ENCODE data around the gene CD177.
"Not testable (repeated sequence)": the region's sequence is repeated elsewhere in the genome, so short reads cannot be mapped to it uniquely, and the experiment has no call there.

CD177 gene

DNA sequence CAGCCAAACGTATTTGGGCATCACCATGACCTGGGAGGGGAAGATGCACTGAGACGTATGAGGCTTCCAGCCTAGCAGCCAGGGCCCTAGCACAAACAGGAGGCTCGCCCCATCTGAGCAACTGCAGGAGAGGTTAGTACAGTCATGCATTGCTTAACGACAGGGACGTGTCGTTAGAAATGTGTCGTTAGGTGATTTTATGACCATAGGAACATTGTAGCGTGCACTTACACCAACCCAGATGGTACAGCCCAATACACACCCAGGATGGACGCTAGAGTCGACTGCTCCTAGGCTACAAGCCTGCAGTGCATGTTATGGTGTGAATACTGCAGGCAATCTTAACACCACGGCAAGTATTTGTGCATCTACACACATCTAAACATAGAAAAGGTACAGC lies 9.3 kb downstream of the CD177 start:
- TF ChIP-seq ZFX (IDR thresholded peaks at IDR 0.05; ENCODE audit: borderline replicate concordance), result no peak
- TF ChIP-seq, protein P1, sequence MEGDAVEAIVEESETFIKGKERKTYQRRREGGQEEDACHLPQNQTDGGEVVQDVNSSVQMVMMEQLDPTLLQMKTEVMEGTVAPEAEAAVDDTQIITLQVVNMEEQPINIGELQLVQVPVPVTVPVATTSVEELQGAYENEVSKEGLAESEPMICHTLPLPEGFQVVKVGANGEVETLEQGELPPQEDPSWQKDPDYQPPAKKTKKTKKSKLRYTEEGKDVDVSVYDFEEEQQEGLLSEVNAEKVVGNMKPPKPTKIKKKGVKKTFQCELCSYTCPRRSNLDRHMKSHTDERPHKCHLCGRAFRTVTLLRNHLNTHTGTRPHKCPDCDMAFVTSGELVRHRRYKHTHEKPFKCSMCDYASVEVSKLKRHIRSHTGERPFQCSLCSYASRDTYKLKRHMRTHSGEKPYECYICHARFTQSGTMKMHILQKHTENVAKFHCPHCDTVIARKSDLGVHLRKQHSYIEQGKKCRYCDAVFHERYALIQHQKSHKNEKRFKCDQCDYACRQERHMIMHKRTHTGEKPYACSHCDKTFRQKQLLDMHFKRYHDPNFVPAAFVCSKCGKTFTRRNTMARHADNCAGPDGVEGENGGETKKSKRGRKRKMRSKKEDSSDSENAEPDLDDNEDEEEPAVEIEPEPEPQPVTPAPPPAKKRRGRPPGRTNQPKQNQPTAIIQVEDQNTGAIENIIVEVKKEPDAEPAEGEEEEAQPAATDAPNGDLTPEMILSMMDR (IDR thresholded peaks at IDR 0.05), result no peak
- H3K27ac ChIP-seq, result no peak overlapping the region

DNA sequence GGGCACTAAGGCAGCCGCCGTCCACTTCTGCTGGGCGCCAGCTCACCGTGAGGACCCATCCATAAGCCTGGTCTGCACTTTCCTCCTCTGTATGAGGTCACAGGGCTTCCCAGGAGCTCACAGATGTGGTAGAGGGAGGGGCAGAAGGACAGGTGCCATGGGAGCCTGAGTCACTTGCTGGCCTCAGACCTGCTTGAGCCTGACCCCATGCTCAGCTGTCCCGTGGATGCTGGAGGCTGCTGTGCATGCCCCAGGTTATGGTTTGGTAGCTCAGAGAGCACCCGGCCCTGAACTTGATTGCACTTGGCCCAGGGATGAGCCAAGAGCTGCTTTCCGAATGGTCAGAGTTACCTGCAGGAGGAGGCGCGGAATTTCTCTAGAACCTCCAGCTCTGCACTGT lies 12.2 kb downstream of the CD177 start:
- H3K27ac ChIP-seq, result not testable (repeated sequence)

DNA sequence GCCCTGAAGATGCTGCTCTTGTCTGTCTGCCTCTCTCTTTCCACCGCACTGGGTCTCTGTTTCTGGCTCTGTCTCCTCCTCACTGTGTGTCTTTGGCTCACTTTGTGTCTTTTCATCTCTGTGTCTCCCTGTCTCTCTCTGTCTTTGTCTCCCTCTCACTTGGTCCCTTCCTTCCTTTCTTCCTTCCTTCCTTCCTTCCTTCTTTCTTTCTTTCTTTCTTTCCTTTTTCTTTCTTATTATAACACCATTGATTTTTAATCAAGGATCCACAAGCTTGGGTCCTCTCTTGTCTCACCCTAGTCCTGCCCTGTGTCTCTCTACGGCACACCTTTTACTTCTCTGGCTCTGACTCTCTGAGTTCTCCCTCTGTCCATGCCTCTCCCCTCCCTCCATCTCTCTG lies 14.3 kb downstream of the CD177 start:
- H3K27ac ChIP-seq, result no peak overlapping the region
- no peak for TF ChIP-seq ZFX (IDR thresholded peaks at IDR 0.05; ENCODE audit: borderline replicate concordance)
- TF ChIP-seq, protein P1 (IDR thresholded peaks at IDR 0.05), result no peak

- not testable (repeated sequence) for H3K27ac ChIP-seq
Measured at GRCh38 chr19:43368897-43369296, 15.4 kb downstream of the CD177 start.

- TF ChIP-seq, protein P1 (IDR thresholded peaks at IDR 0.05), result no peak
- no peak for TF ChIP-seq ZFX (IDR thresholded peaks at IDR 0.05; ENCODE audit: borderline replicate concordance)
- no peak overlapping the region for H3K27ac ChIP-seq
Measured at GRCh38 chr19:43371909-43372308, 18.4 kb downstream of the CD177 start.

DNA sequence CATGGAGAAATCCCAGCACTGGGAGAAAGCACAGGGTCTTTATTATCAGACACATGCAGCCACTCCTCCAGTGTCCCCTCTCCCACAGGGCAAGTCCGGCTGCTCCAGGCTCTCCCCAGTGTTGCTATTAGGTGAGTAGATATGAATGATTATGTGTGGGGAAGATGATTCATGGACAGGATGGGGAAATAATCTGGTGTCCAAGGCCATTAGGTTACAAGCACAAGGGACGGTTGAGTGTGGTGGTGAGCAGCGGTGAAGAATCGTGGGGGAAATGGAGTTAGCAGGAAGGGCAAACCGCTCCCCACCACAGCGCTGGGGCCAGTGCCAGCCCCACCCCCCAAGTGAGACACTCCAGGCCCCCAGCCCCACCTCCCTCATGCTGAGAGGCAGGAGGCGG lies 19.0 kb downstream of the CD177 start:
- H3K27ac ChIP-seq, result no peak overlapping the region
- TF ChIP-seq ZFX (IDR thresholded peaks at IDR 0.05; ENCODE audit: borderline replicate concordance), result no peak
- TF ChIP-seq, protein P1 (IDR thresholded peaks at IDR 0.05), result no peak

- H3K27ac ChIP-seq, result not testable (repeated sequence)
Measured at GRCh38 chr19:43377624-43378023, 24.1 kb downstream of the CD177 start.

DNA sequence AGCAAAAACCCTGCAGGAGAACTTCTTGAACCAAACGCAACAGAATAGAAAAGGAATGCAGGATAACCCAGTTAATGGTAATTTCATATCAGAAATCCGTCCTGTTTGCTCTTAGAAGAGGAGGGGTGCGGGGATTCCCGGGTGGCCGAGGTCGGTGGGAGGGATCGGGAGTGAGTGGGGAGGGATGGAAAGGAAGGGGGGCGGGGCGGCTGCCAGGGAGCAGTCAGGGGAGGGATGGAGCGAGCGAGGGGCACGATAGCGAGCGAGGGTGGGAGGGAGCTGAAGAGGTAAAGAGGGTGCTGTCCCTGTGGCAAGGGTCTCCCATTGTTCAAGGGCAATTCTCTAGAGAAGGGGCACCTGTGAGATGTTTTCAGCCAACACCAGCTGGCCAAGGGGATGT lies 26.5 kb downstream of the CD177 start:
- no peak overlapping the region for H3K27ac ChIP-seq
- no peak for TF ChIP-seq ZFX (IDR thresholded peaks at IDR 0.05; ENCODE audit: borderline replicate concordance)
- TF ChIP-seq, protein P1 (IDR thresholded peaks at IDR 0.05), result no peak

DNA sequence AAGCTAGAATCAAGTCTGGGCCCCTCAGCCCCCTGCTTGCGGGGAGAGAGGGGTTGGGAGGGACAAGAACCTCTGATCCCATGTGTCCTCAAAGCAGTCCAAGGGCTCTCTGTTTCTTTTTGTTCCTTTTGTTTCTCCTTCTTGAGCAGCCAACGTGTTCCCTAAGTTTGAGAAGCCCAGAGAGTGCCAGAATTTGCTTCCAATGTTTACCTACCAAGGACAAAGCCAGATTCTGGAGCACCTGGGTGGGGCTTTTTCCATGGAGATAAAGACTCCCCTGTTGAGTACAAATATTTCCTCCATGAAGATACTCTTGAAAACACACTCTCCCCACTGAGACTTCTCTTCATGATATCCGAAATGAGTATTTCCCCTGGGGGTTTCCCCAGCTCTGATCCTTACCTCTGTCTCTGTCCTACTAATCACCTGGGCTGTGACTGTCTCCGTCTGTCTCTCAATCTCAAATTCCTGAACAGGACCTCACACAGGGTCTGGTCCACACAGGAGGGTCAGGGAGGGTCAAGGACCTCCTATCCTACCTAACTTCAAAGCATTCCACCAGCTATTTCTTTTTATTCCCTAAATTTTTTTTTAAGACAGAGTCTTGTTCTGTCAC lies 27.4 kb downstream of the CD177 start:
- no peak overlapping the region for H3K27ac ChIP-seq
- TF ChIP-seq ZFX (IDR thresholded peaks at IDR 0.05; ENCODE audit: borderline replicate concordance), result no peak
- TF ChIP-seq, protein P1 (IDR thresholded peaks at IDR 0.05), result no peak

DNA sequence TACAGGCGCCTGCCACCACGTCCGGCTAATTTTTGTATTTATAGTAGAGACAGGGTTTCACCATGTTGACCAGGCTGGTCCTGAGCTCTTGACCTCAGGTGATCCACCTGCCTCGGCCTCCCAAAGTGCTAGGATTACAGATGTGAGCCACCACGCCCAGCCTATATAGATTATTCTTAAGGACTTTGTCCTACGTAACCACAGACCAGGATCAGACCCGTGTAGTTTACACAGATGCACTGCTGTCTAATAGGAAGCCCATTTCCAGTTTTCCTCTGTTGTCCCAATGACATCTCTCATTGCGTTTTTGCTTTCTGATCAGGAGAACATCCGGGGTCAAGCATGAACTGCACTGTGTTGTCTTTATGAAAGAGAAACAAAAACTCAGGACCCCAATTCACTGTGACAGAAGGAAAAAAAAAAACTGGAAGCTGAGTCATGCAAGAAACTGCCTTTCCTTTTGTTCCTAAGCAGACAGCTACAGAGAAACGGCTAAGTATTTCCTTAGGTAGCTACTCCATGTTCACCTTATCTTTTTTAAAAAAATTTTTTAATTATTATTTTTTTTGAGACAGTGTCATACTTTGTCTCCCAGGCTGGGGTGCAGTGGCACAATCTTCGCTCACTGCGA lies 29.2 kb downstream of the CD177 start:
- H3K27ac ChIP-seq, result not testable (repeated sequence)

- not testable (repeated sequence) for H3K27ac ChIP-seq
Measured at GRCh38 chr19:43383254-43383653, 29.8 kb downstream of the CD177 start.

DNA sequence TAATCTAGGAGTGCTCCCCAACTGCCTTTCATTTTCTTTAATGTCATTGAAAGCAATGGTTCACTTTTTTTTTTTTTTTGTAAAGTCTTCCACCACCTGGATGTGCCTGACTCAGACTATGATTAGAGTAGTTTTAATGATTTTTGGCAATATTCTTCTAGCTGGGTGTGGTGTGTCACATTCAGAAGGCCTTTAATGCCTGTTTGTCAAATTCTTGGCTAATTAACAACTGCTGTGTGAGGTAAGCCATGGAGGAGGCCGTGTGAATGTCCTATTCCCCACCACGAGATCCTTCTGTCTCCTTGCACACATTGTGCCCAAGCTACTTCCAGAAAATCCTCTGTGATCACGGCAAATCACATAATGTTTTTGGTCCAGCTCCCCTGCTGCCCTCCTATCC lies 30.3 kb downstream of the CD177 start:
- H3K27ac ChIP-seq, result not testable (repeated sequence)

- not testable (repeated sequence) for H3K27ac ChIP-seq
Measured at GRCh38 chr19:43390903-43391551, 37.5 kb downstream of the CD177 start.

Measured in 22Rv1 (cell line).